Central memory CD8-positive, alpha-beta T cell (primary cell): ENCODE data around the gene MORN5.

ENCODE experiments used
- ATAC-seq: fragments of 150-1000 bp; cut with Tn5 transposase; replicated peaks from 2 replicates; pipeline ENCODE4 v1.10.0; 2022; ENCODE audit warnings: mild to moderate bottlenecking, moderate FRiP score, moderate number of reproducible peaks; ENCODE audit not compliant: poor library complexity, severe bottlenecking; ENCODE audit errors: extremely low read depth
- DNase-seq, 2 donors: peaks; one replicate each; pipeline ENCODE4 v3.0.0; 2021; ENCODE audit warnings: low spot score in 2 of 2
- H3K27ac Mint-ChIP-seq: one replicate; pipeline ENCODE4 v1.8.0; 2022; ENCODE audit warnings: low read depth, mild to moderate bottlenecking, moderate library complexity, mixed read lengths
- H3K27me3 Mint-ChIP-seq: one replicate; pipeline ENCODE4 v1.8.0; 2022; ENCODE audit warnings: mixed read lengths
- H3K36me3 Mint-ChIP-seq: one replicate; pipeline ENCODE4 v1.8.0; 2022; ENCODE audit warnings: mild to moderate bottlenecking, moderate library complexity, mixed read lengths; ENCODE audit not compliant: insufficient read depth
- H3K4me1 Mint-ChIP-seq: one replicate; pipeline ENCODE4 v1.8.0; 2022; ENCODE audit warnings: mixed read lengths
- H3K4me3 Mint-ChIP-seq: one replicate; pipeline ENCODE4 v1.8.0; 2022; ENCODE audit warnings: mild to moderate bottlenecking, moderate library complexity, mixed read lengths
- H3K9me3 Mint-ChIP-seq: one replicate; pipeline ENCODE4 v1.8.0; 2022; ENCODE audit warnings: mixed read lengths

MORN5 gene

GRCh38 chr9:122172131-122172530 is 12.4 kb downstream of the MORN5 start:
- no peak overlapping the region for H3K27ac Mint-ChIP-seq
- H3K4me3 Mint-ChIP-seq, result no peak overlapping the region
- H3K27me3 Mint-ChIP-seq, result peaks cover 82% of the 10 kb centered on the region
- no peaks in the 10 kb centered on the region for H3K9me3 Mint-ChIP-seq
- no peaks in the 10 kb centered on the region for H3K36me3 Mint-ChIP-seq
- H3K4me1 Mint-ChIP-seq, result no peaks in the 10 kb centered on the region
- ATAC-seq (no peak), DNase-seq (no peak)

DNA sequence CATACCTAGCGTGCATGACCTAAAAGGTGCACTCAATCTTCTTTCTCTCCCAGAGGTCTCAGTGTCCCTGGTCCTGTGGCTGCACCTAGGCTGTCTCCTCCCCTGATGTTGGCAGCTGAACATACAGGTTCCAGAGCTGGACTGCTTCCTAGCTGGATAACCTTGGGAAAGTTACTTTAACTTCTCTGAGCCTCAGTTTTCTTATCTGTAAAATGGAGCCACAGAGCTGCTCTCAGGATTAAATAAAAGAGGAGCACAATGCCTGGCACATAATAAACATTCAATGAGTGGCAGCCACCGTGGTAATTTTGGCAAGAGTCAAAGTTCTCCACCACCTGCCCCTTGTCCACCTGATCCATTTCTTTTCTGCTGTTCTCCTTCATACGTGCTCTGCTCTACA is 14.0 kb downstream of the MORN5 start:
- DNase-seq (no peak), ATAC-seq (no peak)
- Mint-ChIP-seq H3K36me3 (no peaks in the 10 kb centered on the region), H3K9me3 (no peaks in the 10 kb centered on the region), H3K27me3 (peaks cover 69% of the 10 kb centered on the region), H3K27ac (no peak overlapping the region), H3K4me1 (no peaks in the 10 kb centered on the region), H3K4me3 (no peak overlapping the region)

GRCh38 chr9:122176916-122177315 is 17.2 kb downstream of the MORN5 start:
- H3K27ac Mint-ChIP-seq, result no peak overlapping the region
- ATAC-seq (no peak), DNase-seq (no peak)
- H3K9me3 Mint-ChIP-seq, result no peaks in the 10 kb centered on the region
- H3K36me3 Mint-ChIP-seq, result no peaks in the 10 kb centered on the region
- H3K27me3 Mint-ChIP-seq, result peaks cover 52% of the 10 kb centered on the region
- no peak overlapping the region for H3K4me3 Mint-ChIP-seq
- H3K4me1 Mint-ChIP-seq, result no peaks in the 10 kb centered on the region

- H3K9me3 Mint-ChIP-seq, result no peaks in the 10 kb centered on the region
- ATAC-seq (no peak), DNase-seq (no peak)
- H3K4me1 Mint-ChIP-seq, result no peaks in the 10 kb centered on the region
- H3K27me3 Mint-ChIP-seq, result peaks cover 49% of the 10 kb centered on the region
- H3K4me3 Mint-ChIP-seq, result no peak overlapping the region
- no peaks in the 10 kb centered on the region for H3K36me3 Mint-ChIP-seq
- H3K27ac Mint-ChIP-seq, result no peak overlapping the region
These were observed 19.5 kb downstream of the MORN5 start for GRCh38 chr9:122179054-122179689.

- no peaks in the 10 kb centered on the region for H3K4me1 Mint-ChIP-seq
These were observed 20.0 kb downstream of the MORN5 start for GRCh38 chr9:122179690-122180074.

DNA sequence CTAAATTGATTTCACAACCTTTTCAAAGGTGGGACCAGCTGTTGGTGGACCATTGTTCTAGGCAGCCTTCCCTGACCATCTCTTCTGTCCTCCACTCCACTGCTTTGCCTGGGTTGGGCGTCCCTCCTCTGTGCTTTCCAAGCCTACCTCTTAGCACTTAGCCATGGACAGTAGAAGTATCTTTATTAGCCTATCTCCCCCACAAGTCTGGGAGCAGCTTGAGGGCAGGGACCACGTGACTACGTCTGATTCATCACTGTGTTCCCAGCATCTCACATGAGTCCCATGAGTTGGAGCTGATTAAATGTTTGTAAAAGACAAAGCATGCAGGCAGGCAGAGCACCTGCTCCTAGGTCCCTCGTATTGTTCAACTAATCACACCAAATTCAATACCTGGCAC is 20.9 kb downstream of the MORN5 start:
- Mint-ChIP-seq H3K9me3 (no peaks in the 10 kb centered on the region), H3K36me3 (no peaks in the 10 kb centered on the region), H3K4me3 (no peak overlapping the region), H3K27me3 (peaks cover 35% of the 10 kb centered on the region), H3K27ac (no peak overlapping the region), H3K4me1 (no peaks in the 10 kb centered on the region)
- no peak for ATAC-seq
- DNase-seq, result no peak

More at GRCh38 chr9:122179690-122180074, 20.0 kb downstream of the MORN5 start:
- Mint-ChIP-seq H3K9me3 (no peaks in the 10 kb centered on the region), H3K4me3 (no peak overlapping the region), H3K27ac (no peak overlapping the region), H3K36me3 (no peaks in the 10 kb centered on the region), H3K27me3 (peaks cover 44% of the 10 kb centered on the region)
- DNase-seq (no peak), ATAC-seq (no peak)

DNA sequence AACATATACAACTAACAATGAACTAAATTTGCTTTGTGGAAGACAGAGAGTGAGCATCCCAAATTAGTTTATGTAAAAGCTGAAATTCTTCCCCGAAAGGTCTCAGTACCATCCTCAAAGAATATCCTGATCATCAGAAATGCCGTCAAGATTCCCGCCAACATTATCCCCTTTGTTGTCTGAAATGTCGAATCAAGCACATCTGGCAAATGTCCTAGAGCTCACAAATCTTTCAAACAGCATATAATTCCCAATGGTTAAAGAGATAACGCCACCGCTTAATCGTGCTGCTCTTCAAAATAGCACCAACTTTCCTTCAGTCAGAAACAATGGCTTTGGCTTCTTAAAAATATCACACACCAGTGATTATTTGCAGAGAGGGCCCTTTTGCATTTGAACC is 23.8 kb downstream of the MORN5 start:
- ATAC-seq (no peak), DNase-seq (no peak)
- no peak overlapping the region for H3K27ac Mint-ChIP-seq
- no peaks in the 10 kb centered on the region for H3K4me1 Mint-ChIP-seq
- no peaks in the 10 kb centered on the region for H3K36me3 Mint-ChIP-seq
- H3K27me3 Mint-ChIP-seq, result peaks cover 26% of the 10 kb centered on the region
- H3K4me3 Mint-ChIP-seq, result no peak overlapping the region
- no peaks in the 10 kb centered on the region for H3K9me3 Mint-ChIP-seq

- H3K9me3 Mint-ChIP-seq, result no peaks in the 10 kb centered on the region
- no peak for DNase-seq
- no peak for ATAC-seq
- H3K27me3 Mint-ChIP-seq, result peaks cover 26% of the 10 kb centered on the region
- no peak overlapping the region for H3K27ac Mint-ChIP-seq
- H3K4me1 Mint-ChIP-seq, result no peaks in the 10 kb centered on the region
- no peaks in the 10 kb centered on the region for H3K36me3 Mint-ChIP-seq
- H3K4me3 Mint-ChIP-seq, result no peak overlapping the region
These were observed 24.8 kb downstream of the MORN5 start for GRCh38 chr9:122184551-122184950.

GRCh38 chr9:122186301-122186700 is 26.6 kb downstream of the MORN5 start:
- DNase-seq, result no peak
- H3K4me3 Mint-ChIP-seq, result no peak overlapping the region
- no peaks in the 10 kb centered on the region for H3K4me1 Mint-ChIP-seq
- peaks cover 26% of the 10 kb centered on the region for H3K27me3 Mint-ChIP-seq
- no peak overlapping the region for H3K27ac Mint-ChIP-seq
- no peaks in the 10 kb centered on the region for H3K9me3 Mint-ChIP-seq
- no peaks in the 10 kb centered on the region for H3K36me3 Mint-ChIP-seq
- ATAC-seq, result no peak

- Mint-ChIP-seq H3K4me1 (no peaks in the 10 kb centered on the region), H3K9me3 (no peaks in the 10 kb centered on the region), H3K27ac (no peak overlapping the region), H3K4me3 (no peak overlapping the region), H3K27me3 (peaks cover 19% of the 10 kb centered on the region), H3K36me3 (no peaks in the 10 kb centered on the region)
- DNase-seq (no peak), ATAC-seq (no peak)
These were observed 27.2 kb downstream of the MORN5 start for GRCh38 chr9:122186777-122187470.

GRCh38 chr9:122188369-122188768 is 28.7 kb downstream of the MORN5 start:
- Mint-ChIP-seq H3K4me3 (no peak overlapping the region), H3K27ac (no peak overlapping the region), H3K27me3 (peaks cover 5% of the 10 kb centered on the region), H3K9me3 (no peaks in the 10 kb centered on the region), H3K4me1 (no peaks in the 10 kb centered on the region), H3K36me3 (no peaks in the 10 kb centered on the region)
- no peak for ATAC-seq
- DNase-seq, result no peak

DNA sequence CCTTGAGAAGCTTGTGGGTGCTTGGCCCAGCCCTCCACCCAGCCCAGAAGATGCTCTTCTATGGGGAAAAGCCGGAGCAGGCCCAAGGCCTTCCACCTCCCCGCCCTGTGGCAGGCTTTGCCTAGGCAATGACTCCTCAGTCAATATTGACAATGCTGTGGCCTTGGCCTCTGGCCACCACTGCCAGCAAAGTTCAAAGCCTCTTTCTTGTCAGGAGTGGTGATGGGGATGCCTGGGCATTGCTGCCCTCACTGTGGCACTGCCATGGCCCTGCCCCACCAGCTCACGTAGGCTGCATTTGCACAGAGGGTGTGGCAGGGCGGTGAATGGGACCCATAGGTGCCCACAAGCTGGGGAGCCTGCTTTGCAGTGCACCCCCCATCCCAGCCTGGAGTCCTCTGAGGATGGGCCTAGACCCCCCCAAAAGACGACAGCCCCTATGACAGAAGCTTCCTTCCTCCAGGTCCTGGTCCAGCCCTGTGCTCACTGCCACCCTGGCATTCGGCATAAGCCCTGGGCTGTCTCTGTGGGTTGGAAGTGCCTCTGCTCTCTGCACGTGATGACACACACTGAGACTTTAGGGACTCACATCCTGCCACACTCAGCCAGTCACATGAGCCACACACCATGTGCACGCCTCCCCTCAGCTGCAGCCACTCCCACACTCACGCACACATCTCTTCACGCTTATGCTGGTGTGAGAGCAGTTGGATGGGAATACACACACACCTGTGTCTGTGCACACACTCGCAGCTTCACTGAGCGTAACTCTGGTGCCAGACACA is 31.1 kb downstream of the MORN5 start:
- Mint-ChIP-seq H3K27ac (no peak overlapping the region), H3K27me3 (no peaks in the 10 kb centered on the region), H3K9me3 (no peaks in the 10 kb centered on the region), H3K4me3 (no peak overlapping the region), H3K36me3 (no peaks in the 10 kb centered on the region), H3K4me1 (no peaks in the 10 kb centered on the region)
- DNase-seq (no peak), ATAC-seq (no peak)

DNA sequence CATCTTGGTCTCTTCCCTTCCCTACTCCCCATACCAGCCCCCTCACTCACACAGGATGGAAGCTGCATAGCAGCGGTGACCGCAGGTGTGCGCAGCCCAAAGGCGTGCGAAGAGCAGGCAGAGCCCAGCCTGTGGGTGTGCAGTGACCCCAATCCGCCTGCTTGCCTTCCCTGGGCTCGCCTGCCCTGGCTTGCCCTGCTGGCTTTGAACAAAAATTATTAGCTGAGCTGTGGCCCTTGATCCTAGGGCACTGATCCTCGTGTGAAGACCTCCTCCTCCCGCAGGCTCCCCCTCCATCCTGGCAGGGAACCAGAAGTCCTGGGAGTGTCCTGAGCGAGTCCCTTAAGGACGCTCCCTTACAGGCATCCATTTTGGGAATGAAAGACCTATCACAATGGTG is 31.9 kb downstream of the MORN5 start:
- Mint-ChIP-seq H3K4me3 (no peak overlapping the region), H3K9me3 (no peaks in the 10 kb centered on the region), H3K4me1 (no peaks in the 10 kb centered on the region), H3K36me3 (no peaks in the 10 kb centered on the region), H3K27me3 (no peaks in the 10 kb centered on the region), H3K27ac (no peak overlapping the region)
- DNase-seq (no peak), ATAC-seq (no peak)
